Osteocyte (in vitro differentiated cells): ENCODE measurements around the gene PLXNA4. TPM values are rescaled to one million over a fixed set of nuclear protein-coding genes. Genes with fewer than 3 reads are reported as not detected.

Source experiments
- DNase-seq: peaks from one replicate; pipeline ENCODE4 v3.0.0; 2021; ENCODE audit warnings: mixed read lengths; ENCODE audit not compliant: unreplicated experiment; ENCODE audit errors: extremely low spot score
- H3K27ac Mint-ChIP-seq: one replicate; pipeline ENCODE4 v1.8.0; 2021; ENCODE audit warnings: mild to moderate bottlenecking, mixed read lengths; ENCODE audit not compliant: unreplicated experiment
- H3K27me3 Mint-ChIP-seq: one replicate; pipeline ENCODE4 v1.8.0; 2021; ENCODE audit warnings: mixed read lengths; ENCODE audit not compliant: unreplicated experiment
- H3K36me3 Mint-ChIP-seq: one replicate; pipeline ENCODE4 v1.8.0; 2021; ENCODE audit warnings: mixed read lengths; ENCODE audit not compliant: unreplicated experiment
- H3K4me1 Mint-ChIP-seq: one replicate; pipeline ENCODE4 v1.8.0; 2021; ENCODE audit warnings: mixed read lengths; ENCODE audit not compliant: unreplicated experiment
- H3K4me3 Mint-ChIP-seq: one replicate; pipeline ENCODE4 v1.8.0; 2021; ENCODE audit warnings: mild to moderate bottlenecking, moderate library complexity, mixed read lengths; ENCODE audit not compliant: unreplicated experiment
- H3K9me3 Mint-ChIP-seq: one replicate; pipeline ENCODE4 v1.8.0; 2021; ENCODE audit warnings: mixed read lengths; ENCODE audit not compliant: unreplicated experiment
- total RNA-seq: library from RNA; stranded (reverse); gene quantifications from 2 replicates; pipeline ENCODE4 v1.2.1, GENCODE V29; 2021
- TF ChIP-seq, protein P1 (sequence below): fragments of 200-600 bp; sonication (generic); IDR thresholded peaks from 2 replicates; pipeline ENCODE4 v1.5.0; 2021; ENCODE audit warnings: antibody characterized with exemption, mild to moderate bottlenecking, moderate library complexity

Gene PLXNA4
- total RNA-seq, 1 donor from 2014 or later = 59.0 TPM

DNA sequence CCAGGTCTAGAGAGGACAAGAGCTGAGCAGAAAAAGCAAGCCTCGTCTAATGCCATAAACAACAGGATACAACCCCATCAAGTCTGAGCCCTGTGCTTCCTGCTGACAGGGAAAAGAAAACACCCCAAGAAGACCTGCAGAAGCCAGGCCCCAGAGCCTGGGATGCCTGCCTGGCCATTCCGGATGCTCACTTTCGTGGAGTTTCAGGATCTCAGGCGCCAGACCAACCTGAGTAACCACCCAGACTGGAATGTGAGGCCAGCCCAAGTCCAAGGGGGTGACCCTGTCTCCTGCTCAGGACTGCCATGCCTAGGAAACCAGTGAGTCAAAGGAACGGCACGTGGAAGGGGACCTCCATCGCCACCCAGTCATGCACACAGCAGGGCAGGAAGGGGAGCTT lies 74.3 kb downstream of the PLXNA4 start:
- TF ChIP-seq, protein P1, sequence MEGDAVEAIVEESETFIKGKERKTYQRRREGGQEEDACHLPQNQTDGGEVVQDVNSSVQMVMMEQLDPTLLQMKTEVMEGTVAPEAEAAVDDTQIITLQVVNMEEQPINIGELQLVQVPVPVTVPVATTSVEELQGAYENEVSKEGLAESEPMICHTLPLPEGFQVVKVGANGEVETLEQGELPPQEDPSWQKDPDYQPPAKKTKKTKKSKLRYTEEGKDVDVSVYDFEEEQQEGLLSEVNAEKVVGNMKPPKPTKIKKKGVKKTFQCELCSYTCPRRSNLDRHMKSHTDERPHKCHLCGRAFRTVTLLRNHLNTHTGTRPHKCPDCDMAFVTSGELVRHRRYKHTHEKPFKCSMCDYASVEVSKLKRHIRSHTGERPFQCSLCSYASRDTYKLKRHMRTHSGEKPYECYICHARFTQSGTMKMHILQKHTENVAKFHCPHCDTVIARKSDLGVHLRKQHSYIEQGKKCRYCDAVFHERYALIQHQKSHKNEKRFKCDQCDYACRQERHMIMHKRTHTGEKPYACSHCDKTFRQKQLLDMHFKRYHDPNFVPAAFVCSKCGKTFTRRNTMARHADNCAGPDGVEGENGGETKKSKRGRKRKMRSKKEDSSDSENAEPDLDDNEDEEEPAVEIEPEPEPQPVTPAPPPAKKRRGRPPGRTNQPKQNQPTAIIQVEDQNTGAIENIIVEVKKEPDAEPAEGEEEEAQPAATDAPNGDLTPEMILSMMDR = no peak
- Mint-ChIP-seq H3K9me3 (no peaks in the 10 kb centered on the region), H3K4me1 (peaks cover 7% of the 10 kb centered on the region), H3K27me3 (no peaks in the 10 kb centered on the region), H3K27ac (no peak overlapping the region), H3K36me3 (peaks cover 29% of the 10 kb centered on the region), H3K4me3 (no peak overlapping the region)
- no peak for DNase-seq

DNA sequence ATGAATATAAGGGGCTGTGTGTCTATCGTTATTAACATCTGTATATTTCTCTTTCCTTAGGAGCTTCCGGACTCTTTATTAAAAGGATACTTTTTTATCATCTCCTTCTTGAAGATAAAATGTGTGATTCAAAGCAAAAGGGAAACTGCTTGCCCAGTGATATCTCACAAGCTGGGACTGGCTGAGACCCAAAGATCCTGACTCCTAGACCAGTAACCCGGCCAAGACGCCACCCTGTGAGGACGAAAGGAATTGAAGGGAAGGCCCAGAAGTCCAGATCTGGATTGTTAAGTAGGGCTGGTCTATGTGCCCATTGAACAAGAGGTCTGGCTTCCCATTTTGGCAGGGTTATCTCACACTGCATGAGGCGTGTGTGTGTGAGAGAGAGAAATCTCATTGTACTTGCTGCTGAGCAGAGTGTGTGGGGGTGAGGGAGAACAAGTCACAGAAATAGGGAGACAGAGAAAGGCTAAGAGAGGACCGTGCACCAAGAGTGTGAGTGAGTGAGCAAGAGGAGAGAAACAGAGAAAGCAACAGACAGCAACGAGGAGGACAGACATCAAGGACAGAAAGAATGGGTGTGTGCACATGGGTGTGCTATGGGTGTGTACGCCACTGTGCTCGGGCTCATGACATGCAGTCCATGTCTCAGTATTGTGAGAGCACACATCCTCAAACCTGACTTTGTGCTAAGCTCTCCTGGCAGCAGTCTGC lies 75.4 kb downstream of the PLXNA4 start:
- no peak for DNase-seq
- peaks cover 20% of the 10 kb centered on the region for H3K36me3 Mint-ChIP-seq
- no peaks in the 10 kb centered on the region for H3K9me3 Mint-ChIP-seq
- peaks cover 10% of the 10 kb centered on the region for H3K4me1 Mint-ChIP-seq
- TF ChIP-seq, protein P1 = peak; percentile 28
- no peak overlapping the region for H3K27ac Mint-ChIP-seq
- no peaks in the 10 kb centered on the region for H3K27me3 Mint-ChIP-seq
- H3K4me3 Mint-ChIP-seq = no peak overlapping the region

DNA sequence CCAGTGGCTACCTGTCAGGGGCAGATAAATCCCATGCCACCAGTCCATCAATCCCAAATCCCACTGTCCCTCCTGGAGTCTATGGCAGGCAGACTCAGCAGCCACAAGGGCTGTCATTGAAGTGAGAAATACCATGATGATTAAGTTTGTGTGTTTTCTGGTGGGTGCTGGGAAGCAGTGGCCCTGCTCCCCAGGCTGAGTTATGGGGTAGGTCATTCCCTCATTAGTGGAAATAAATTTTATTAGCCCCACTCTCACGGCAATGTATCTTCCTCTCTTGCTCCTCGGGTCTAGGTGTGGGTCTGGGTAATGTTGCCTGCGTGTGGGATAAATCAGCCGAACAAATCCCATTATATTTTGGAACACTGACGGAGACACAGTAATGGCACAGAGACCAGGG lies 76.8 kb downstream of the PLXNA4 start:
- Mint-ChIP-seq H3K27ac (no peak overlapping the region), H3K4me1 (peaks cover 14% of the 10 kb centered on the region), H3K27me3 (no peaks in the 10 kb centered on the region), H3K9me3 (no peaks in the 10 kb centered on the region), H3K4me3 (no peak overlapping the region), H3K36me3 (peaks cover 10% of the 10 kb centered on the region)
- DNase-seq = no peak
- TF ChIP-seq, protein P1 = no peak

DNA sequence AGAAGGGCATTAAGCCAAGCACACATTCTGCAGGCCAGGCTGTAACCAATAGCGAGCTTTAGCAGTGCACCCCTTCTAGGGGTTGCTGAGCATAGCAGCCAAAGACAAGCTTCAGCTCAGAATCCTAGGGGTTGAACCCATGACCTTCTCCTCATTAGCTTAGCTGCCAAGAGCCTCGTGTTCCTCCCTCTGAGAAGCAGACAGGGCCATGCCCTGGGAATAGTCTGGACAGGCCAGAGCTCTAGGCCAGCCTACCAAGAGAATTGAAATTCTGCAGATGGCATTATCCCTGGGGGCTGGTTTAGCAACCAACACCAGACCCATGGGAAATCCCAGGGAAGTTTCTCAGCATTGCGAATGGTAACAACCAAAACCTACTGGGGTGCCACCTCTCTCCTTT lies 77.2 kb downstream of the PLXNA4 start:
- Mint-ChIP-seq H3K27ac (no peak overlapping the region), H3K4me3 (no peak overlapping the region), H3K36me3 (peaks cover 10% of the 10 kb centered on the region), H3K4me1 (peaks cover 14% of the 10 kb centered on the region), H3K27me3 (no peaks in the 10 kb centered on the region), H3K9me3 (no peaks in the 10 kb centered on the region)
- DNase-seq = no peak
- TF ChIP-seq, protein P1 = no peak

DNA sequence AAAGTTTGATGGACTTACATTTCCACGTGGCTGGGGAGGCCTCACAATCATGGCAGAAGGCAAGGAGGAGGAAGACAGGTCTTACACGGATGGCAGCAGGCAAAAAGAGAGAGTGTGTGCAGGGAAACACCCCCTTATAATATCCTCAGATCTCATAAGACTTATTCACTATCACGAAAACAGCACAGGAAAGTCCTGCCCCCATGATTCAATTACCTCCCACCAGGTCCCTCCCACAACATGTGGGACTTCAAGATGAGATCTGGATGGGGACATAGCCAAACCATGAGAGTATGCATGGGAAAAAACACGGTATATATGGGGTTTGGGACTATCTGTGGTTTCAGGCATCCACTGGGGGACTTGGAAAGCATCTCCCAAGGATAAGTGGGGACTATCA lies 78.0 kb downstream of the PLXNA4 start:
- TF ChIP-seq, protein P1 = no peak
- Mint-ChIP-seq H3K4me1 (peaks cover 14% of the 10 kb centered on the region), H3K27ac (no peak overlapping the region), H3K27me3 (no peaks in the 10 kb centered on the region), H3K9me3 (no peaks in the 10 kb centered on the region), H3K36me3 (peaks cover 10% of the 10 kb centered on the region), H3K4me3 (no peak overlapping the region)
- DNase-seq = no peak
